Osteocyte (in vitro differentiated cells): ENCODE results near the gene SEC22A. TPM values are rescaled to one million over a fixed set of nuclear protein-coding genes. Genes with fewer than 3 reads are reported as not detected.

ENCODE experiments used
- DNase-seq: peaks from one replicate; pipeline ENCODE4 v3.0.0; 2021; ENCODE audit warnings: mixed read lengths; ENCODE audit not compliant: unreplicated experiment; ENCODE audit errors: extremely low spot score
- H3K27ac Mint-ChIP-seq: one replicate; pipeline ENCODE4 v1.8.0; 2021; ENCODE audit warnings: mild to moderate bottlenecking, mixed read lengths; ENCODE audit not compliant: unreplicated experiment
- H3K27me3 Mint-ChIP-seq: one replicate; pipeline ENCODE4 v1.8.0; 2021; ENCODE audit warnings: mixed read lengths; ENCODE audit not compliant: unreplicated experiment
- H3K36me3 Mint-ChIP-seq: one replicate; pipeline ENCODE4 v1.8.0; 2021; ENCODE audit warnings: mixed read lengths; ENCODE audit not compliant: unreplicated experiment
- H3K4me1 Mint-ChIP-seq: one replicate; pipeline ENCODE4 v1.8.0; 2021; ENCODE audit warnings: mixed read lengths; ENCODE audit not compliant: unreplicated experiment
- H3K4me3 Mint-ChIP-seq: one replicate; pipeline ENCODE4 v1.8.0; 2021; ENCODE audit warnings: mild to moderate bottlenecking, moderate library complexity, mixed read lengths; ENCODE audit not compliant: unreplicated experiment
- H3K9me3 Mint-ChIP-seq: one replicate; pipeline ENCODE4 v1.8.0; 2021; ENCODE audit warnings: mixed read lengths; ENCODE audit not compliant: unreplicated experiment
- CTCF ChIP-seq: fragments of 200-600 bp; sonication (generic); IDR thresholded peaks from 2 replicates; pipeline ENCODE4 v1.5.0; 2021; ENCODE audit warnings: antibody characterized with exemption, mild to moderate bottlenecking, moderate library complexity
- total RNA-seq: library from RNA; stranded (reverse); gene quantifications from 2 replicates; pipeline ENCODE4 v1.2.1, GENCODE V29; 2021

Gene SEC22A
- total RNA-seq, 1 donor from 2014 or later: 19.1 TPM

DNA sequence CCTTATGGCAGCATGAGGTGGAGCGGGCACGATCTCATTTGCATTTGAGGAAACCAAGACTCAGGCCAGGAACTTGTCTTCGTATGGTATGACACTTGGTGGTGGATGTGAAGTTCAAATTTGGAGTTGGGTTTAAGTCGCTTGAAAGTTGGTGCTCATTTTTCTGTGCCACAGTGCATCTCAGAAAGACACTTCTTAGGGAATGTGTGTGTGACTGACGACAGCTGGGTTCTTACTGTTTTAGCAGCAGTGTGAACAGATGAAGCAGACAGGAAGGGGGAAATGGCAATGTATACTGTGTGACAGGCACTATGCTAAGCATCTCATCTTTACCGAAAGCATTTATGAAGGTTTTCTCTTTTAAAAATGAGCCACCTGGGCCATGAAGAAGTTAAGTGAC, 75.4 kb downstream of the SEC22A start:
- no peak for TF ChIP-seq CTCF
- Mint-ChIP-seq H3K9me3 (no peaks in the 10 kb centered on the region), H3K36me3 (peaks cover 8% of the 10 kb centered on the region), H3K27me3 (no peaks in the 10 kb centered on the region), H3K27ac (no peak overlapping the region), H3K4me1 (peaks cover 18% of the 10 kb centered on the region), H3K4me3 (no peak overlapping the region)
- no peak for DNase-seq

DNA sequence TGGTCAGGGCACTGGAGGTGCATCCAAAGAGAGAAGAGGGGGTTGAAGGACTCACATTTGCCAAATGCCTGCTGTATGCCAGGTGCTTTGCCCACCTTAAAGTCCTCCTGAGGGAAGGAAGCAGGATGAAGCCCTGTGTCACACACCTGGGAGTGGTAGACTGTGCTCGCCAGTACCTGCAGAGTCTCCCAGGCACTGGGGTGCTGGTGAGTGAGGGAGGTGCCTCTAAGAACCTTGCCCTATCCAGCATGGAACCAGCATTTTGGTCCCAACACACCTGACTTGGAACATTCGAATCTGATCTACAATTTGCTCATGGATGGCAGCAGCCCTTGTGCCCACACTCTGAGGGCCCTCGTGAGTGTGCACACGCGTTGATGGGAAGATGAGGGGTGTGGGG, 76.7 kb downstream of the SEC22A start:
- DNase-seq: no peak
- no peak for TF ChIP-seq CTCF
- Mint-ChIP-seq H3K9me3 (no peaks in the 10 kb centered on the region), H3K27ac (no peak overlapping the region), H3K27me3 (no peaks in the 10 kb centered on the region), H3K4me1 (peaks cover 7% of the 10 kb centered on the region), H3K4me3 (no peak overlapping the region), H3K36me3 (peaks cover 8% of the 10 kb centered on the region)

DNA sequence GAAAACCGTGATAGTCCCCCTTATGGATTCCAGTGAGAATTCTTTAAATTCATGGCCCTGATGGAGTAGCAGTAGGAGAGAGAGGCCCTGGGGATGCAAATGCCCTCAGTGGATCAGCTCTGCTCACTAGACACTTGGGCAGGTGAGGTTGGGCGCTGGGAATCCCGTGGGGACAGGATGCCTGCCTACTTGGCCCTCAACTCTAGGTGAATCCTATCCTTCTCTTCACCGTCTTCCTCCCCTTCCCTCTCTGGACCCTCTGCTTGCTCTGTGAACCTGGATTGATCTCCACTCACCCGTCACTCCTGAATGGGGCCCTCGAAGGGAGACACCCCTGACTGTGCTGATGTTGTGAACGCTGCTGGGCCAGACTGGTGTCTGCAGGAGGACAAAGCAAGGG, 77.4 kb downstream of the SEC22A start:
- no peaks in the 10 kb centered on the region for H3K9me3 Mint-ChIP-seq
- no peak overlapping the region for H3K27ac Mint-ChIP-seq
- H3K4me1 Mint-ChIP-seq: peaks cover under 1% of the 10 kb centered on the region
- no peak for TF ChIP-seq CTCF
- no peak for DNase-seq
- H3K27me3 Mint-ChIP-seq: no peaks in the 10 kb centered on the region
- peaks cover 8% of the 10 kb centered on the region for H3K36me3 Mint-ChIP-seq
- H3K4me3 Mint-ChIP-seq: no peak overlapping the region

DNA sequence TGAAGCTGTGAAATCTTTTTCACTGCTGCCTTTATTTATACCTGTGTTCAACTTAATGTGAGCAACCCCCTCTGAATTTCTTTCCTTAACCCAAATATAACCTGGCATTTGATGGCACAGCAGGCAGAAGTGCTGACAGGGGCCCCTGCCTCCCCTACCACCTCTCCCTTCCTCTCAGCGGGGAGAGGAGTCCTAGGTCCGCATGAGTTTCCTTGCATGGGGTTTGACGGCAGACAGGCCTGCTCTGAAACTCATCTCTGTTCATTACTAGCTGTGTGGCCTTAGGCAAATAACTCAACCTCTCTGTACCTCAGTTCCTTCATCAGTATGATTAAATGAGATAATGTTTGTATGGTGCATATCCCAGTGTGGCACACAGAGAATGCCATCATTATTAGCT, 79.7 kb downstream of the SEC22A start:
- H3K36me3 Mint-ChIP-seq: peaks cover 8% of the 10 kb centered on the region
- TF ChIP-seq CTCF: no peak
- H3K4me3 Mint-ChIP-seq: no peak overlapping the region
- H3K27me3 Mint-ChIP-seq: no peaks in the 10 kb centered on the region
- H3K27ac Mint-ChIP-seq: no peak overlapping the region
- H3K4me1 Mint-ChIP-seq: no peaks in the 10 kb centered on the region
- DNase-seq: no peak
- H3K9me3 Mint-ChIP-seq: no peaks in the 10 kb centered on the region

DNA sequence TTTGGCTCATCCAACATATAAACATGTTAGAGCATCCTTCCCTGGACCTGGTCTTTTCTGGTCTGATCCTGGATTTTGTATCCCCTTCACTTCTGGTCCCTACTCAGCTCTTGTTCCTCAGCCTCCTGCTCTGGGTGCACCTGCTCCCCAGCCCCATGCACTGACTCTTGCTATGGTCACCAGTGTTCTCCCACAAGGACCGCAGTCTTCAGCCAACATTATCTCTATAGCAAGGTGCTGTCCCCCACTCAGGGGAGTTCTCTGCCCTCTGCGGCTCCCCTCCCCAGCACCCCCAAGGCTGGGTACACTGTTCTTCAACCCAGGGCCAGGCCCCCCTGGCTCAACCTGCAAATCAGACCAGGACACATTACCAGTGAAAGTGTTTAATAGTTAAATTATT, 80.2 kb downstream of the SEC22A start:
- Mint-ChIP-seq H3K27me3 (no peaks in the 10 kb centered on the region), H3K9me3 (no peaks in the 10 kb centered on the region), H3K4me3 (no peak overlapping the region), H3K27ac (no peak overlapping the region), H3K4me1 (no peaks in the 10 kb centered on the region), H3K36me3 (peaks cover 8% of the 10 kb centered on the region)
- DNase-seq: no peak
- no peak for TF ChIP-seq CTCF
